HepG2 (cell line): ENCODE measurements around the gene PLXND1. TPM values are rescaled to one million over a fixed set of nuclear protein-coding genes. Genes with fewer than 3 reads are reported as not detected.
A peak's percentile ranks its signal among the peaks of the same experiment; 100 is the strongest.

Experiments
- AKAP8 ChIP-seq: sonication (generic); formaldehyde crosslinking; IDR thresholded peaks from 2 replicates; pipeline ENCODE4 v1.5.1; 2020; ENCODE audit warnings: mild to moderate bottlenecking, missing genetic modification reagents
- KDM1A ChIP-seq: IDR thresholded peaks from 2 replicates; pipeline ENCODE4 v1.6.1; 2016; ENCODE audit warnings: missing compliant biosample characterization
- LCORL ChIP-seq, 2 experiments: fragments of 450-650 bp in 1 of 2; sonication (generic) in 1 of 2; formaldehyde crosslinking in 1 of 2; IDR thresholded peaks; 2 replicates each; pipeline versions ENCODE4 v1.5.0 to v1.6.1; 2017 to 2020; ENCODE audit warnings: antibody characterized with exemption in 1 of 2, missing genetic modification reagents in 1 of 2
- NCOR1 ChIP-seq: fragments of 200-600 bp; sonication (generic); IDR thresholded peaks from 2 replicates; pipeline ENCODE4 v1.7.0; 2017; ENCODE audit warnings: antibody characterized with exemption, low read length, borderline replicate concordance
- RBAK ChIP-seq: sonication (generic); formaldehyde crosslinking; IDR thresholded peaks from 2 replicates; pipeline ENCODE4 v1.5.1; 2020; ENCODE audit warnings: mild to moderate bottlenecking, missing genetic modification reagents
- TGIF2 ChIP-seq: IDR thresholded peaks from 2 replicates; pipeline ENCODE4 v1.6.1; 2016; ENCODE audit warnings: control low read depth, missing compliant biosample characterization
- ZFP90 ChIP-seq: sonication (generic); formaldehyde crosslinking; IDR thresholded peaks from 2 replicates; pipeline ENCODE4 v1.8.0; 2022; ENCODE audit warnings: missing genetic modification reagents, mild to moderate bottlenecking, inconsistent platforms, borderline replicate concordance
- polyA plus RNA-seq, 8 experiments: library from polyadenylated mRNA; depleted of rRNA in 3 of 8; stranded (reverse) in 7 of 8; unstranded in 1 of 8; fragments of >200 nt; fragmentation: Illumina TruSeq in 4 of 8; extraction: Trizol in 4 of 8; gene quantifications; 2 replicates each; pipeline versions ENCODE4 v1.2.1 to v1.2.3, GENCODE V29; 2011 to 2016; ENCODE audit warnings: low read depth in 4 of 8, missing spikeins in 1 of 8, mixed read lengths in 1 of 8; ENCODE audit not compliant: insufficient read depth in 1 of 8
- total RNA-seq, 5 experiments: library from RNA; depleted of rRNA; stranded (reverse); fragments of >200 nt; fragmentation: Illumina TruSeq; extraction: Trizol; gene quantifications; 2 replicates each; pipeline ENCODE4 v1.2.3, GENCODE V29; 2016; ENCODE audit warnings: low read depth in 1 of 5
- TF ChIP-seq, protein P1 (sequence below): sonication (generic); formaldehyde crosslinking; IDR thresholded peaks from 2 replicates; pipeline ENCODE4 v1.5.0; 2020; ENCODE audit warnings: missing genetic modification reagents, mild to moderate bottlenecking, borderline replicate concordance
- TF ChIP-seq, protein P2 (sequence below): sonication (generic); formaldehyde crosslinking; IDR thresholded peaks from one replicate; pipeline ENCODE4 v1.5.1; 2020; ENCODE audit warnings: mild to moderate bottlenecking, missing genetic modification reagents; ENCODE audit errors: not compliant biosample characterization
- TF ChIP-seq, protein P3 (sequence below): sonication (generic); formaldehyde crosslinking; IDR thresholded peaks from 2 replicates; pipeline ENCODE4 v1.9.0; 2022; ENCODE audit warnings: low read depth, missing genetic modification reagents

PLXND1 gene
- total and polyA plus RNA-seq, 2 of the 13 experiments (the other 11 are each of a cell fraction or from before 2014, with no cell fraction given), result 15.9 to 42.0 TPM

DNA sequence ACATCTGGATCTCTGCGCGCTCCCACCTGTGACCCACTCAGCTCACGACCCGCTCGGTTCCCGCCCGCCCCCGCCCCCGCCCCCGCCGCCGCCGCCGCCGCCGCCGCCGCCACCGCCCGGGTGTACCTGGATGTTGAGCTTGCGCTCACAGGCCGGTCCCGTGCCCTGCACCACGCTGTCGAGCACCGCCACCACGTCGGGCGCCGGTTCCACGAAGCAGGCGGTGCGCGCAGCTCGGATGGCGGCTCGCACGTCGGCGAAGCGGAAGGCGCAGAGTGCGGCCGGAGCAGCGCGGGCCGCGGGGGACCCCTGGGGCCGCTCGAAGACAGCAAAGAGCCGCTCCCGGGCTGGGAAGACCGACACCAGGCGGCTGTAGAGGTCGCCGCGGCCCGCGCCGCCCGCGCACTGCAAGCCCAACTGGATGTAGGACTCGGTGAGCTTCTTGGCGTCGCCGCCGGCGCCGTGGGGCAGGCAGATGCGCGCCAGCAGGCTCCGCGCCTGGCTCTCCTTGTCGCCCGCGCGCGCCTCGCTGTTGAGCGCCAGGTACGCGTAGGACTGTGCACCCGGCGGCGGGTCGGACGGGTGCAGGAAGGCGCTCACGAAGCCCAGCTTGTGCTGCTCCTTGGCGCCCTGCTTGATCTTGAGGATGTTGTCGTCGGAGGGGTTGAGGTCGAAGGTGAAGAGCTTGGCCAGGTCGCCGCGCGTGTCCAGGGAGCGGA lies 1.1 kb downstream of the PLXND1 start (continued):
- TF ChIP-seq LCORL (IDR thresholded peaks at IDR 0.05) (no peak), LCORL (CRISPR knock-in tag; IDR thresholded peaks at IDR 0.05) (peak; percentile 44; the same call in 1 of the 2 replicates), RBAK (no peak), ZFP90 (CRISPR knock-in tag) (no peak), KDM1A (CRISPR knock-in tag) (no peak), NCOR1 (no peak), AKAP8 (CRISPR knock-in tag) (no peak), TGIF2 (CRISPR knock-in tag) (0 out of 2 replicates have a peak, but pooled peaks have one; percentile 14)
- TF ChIP-seq, protein P1, sequence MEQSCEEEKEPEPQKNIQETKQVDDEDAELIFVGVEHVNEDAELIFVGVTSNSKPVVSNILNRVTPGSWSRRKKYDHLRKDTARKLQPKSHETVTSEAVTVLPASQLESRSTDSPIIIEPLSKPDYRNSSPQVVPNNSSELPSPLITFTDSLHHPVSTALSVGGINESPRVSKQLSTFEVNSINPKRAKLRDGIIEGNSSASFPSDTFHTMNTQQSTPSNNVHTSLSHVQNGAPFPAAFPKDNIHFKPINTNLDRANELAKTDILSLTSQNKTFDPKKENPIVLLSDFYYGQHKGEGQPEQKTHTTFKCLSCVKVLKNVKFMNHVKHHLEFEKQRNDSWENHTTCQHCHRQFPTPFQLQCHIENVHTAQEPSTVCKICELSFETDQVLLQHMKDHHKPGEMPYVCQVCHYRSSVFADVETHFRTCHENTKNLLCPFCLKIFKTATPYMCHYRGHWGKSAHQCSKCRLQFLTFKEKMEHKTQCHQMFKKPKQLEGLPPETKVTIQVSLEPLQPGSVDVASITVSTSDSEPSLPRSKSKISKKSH (CRISPR knock-in tag), result peak; percentile 42; the same call in 1 of the 2 replicates
- TF ChIP-seq, protein P2, sequence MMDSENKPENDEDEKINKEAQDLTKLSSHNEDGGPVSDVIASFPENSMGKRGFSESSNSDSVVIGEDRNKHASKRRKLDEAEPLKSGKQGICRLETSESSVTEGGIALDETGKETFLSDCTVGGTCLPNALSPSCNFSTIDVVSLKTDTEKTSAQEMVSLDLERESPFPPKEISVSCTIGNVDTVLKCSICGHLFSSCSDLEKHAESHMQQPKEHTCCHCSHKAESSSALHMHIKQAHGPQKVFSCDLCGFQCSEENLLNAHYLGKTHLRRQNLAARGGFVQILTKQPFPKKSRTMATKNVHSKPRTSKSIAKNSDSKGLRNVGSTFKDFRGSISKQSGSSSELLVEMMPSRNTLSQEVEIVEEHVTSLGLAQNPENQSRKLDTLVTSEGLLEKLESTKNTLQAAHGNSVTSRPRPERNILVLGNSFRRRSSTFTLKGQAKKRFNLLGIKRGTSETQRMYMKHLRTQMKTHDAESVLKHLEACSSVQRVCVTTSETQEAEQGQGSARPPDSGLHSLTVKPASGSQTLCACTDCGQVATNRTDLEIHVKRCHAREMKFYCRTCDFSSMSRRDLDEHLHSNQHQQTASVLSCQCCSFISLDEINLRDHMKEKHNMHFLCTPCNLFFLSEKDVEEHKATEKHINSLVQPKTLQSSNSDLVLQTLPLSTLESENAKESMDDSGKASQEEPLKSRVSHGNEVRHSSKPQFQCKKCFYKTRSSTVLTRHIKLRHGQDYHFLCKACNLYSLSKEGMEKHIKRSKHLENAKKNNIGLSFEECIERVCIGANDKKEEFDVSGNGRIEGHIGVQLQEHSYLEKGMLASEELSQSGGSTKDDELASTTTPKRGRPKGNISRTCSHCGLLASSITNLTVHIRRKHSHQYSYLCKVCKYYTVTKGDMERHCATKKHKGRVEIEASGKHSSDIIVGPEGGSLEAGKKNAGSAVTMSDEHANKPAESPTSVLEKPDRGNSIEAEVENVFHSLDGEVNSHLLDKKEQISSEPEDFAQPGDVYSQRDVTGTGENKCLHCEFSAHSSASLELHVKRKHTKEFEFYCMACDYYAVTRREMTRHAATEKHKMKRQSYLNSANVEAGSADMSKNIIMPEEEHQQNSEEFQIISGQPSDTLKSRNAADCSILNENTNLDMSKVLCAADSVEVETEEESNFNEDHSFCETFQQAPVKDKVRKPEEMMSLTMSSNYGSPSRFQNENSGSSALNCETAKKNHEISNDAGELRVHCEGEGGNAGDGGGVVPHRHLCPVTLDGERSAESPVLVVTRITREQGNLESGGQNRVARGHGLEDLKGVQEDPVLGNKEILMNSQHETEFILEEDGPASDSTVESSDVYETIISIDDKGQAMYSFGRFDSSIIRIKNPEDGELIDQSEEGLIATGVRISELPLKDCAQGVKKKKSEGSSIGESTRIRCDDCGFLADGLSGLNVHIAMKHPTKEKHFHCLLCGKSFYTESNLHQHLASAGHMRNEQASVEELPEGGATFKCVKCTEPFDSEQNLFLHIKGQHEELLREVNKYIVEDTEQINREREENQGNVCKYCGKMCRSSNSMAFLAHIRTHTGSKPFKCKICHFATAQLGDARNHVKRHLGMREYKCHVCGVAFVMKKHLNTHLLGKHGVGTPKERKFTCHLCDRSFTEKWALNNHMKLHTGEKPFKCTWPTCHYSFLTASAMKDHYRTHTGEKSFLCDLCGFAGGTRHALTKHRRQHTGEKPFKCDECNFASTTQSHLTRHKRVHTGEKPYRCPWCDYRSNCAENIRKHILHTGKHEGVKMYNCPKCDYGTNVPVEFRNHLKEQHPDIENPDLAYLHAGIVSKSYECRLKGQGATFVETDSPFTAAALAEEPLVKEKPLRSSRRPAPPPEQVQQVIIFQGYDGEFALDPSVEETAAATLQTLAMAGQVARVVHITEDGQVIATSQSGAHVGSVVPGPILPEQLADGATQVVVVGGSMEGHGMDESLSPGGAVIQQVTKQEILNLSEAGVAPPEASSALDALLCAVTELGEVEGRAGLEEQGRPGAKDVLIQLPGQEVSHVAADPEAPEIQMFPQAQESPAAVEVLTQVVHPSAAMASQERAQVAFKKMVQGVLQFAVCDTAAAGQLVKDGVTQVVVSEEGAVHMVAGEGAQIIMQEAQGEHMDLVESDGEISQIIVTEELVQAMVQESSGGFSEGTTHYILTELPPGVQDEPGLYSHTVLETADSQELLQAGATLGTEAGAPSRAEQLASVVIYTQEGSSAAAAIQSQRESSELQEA, result no peak
- TF ChIP-seq, protein P3, sequence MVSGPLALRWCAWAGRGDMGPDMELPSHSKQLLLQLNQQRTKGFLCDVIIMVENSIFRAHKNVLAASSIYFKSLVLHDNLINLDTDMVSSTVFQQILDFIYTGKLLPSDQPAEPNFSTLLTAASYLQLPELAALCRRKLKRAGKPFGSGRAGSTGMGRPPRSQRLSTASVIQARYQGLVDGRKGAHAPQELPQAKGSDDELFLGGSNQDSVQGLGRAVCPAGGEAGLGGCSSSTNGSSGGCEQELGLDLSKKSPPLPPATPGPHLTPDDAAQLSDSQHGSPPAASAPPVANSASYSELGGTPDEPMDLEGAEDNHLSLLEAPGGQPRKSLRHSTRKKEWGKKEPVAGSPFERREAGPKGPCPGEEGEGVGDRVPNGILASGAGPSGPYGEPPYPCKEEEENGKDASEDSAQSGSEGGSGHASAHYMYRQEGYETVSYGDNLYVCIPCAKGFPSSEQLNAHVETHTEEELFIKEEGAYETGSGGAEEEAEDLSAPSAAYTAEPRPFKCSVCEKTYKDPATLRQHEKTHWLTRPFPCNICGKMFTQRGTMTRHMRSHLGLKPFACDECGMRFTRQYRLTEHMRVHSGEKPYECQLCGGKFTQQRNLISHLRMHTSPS (CRISPR knock-in tag), result no peak
